GM10266 (cell line): ENCODE measurements around the gene SCGB1C1.

Experiments
- DNase-seq: peaks from one replicate; pipeline ENCODE4 v3.0.0; 2012; ENCODE audit errors: extremely low spot score
- TF ChIP-seq, protein P1 (sequence below): IDR thresholded peaks from 2 replicates; pipeline ENCODE4 v1.5.1; 2012; ENCODE audit warnings: mild to moderate bottlenecking, low read depth; ENCODE audit not compliant: control insufficient read depth, insufficient read depth; ENCODE audit errors: missing control alignments

Gene SCGB1C1

DNA sequence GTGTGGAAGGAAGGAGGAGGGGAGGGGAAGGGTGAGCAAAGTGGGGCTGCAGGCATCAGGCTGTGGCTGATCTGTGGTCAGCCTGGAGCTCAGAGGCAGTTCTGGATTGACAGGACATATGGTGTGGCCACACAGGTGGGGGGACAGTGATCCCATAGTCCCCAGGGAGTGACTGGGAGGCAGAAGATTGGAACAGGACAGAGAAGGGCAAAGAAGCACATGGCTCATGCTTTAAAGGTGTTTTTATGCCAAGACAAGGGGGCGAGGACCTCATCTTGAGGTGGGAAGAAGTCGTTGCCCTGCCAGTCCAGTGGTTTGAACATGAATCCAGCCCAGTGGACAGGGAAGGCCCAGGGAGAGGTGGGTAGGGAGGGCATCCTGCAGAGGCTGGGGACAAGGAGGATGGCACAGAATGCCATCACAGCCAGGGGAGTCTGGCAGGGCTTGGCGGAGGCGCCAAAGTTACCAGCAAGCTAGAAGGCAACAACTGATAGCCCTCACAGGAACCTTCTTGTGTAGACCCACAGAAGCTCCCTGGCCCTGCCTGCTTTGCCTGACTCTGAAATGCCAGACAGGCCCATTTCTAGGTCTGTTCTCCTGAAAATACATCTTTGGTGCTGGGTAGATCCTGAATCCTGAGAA, 11.2 kb downstream of the SCGB1C1 start:
- DNase-seq, result no peak
- TF ChIP-seq, protein P1, sequence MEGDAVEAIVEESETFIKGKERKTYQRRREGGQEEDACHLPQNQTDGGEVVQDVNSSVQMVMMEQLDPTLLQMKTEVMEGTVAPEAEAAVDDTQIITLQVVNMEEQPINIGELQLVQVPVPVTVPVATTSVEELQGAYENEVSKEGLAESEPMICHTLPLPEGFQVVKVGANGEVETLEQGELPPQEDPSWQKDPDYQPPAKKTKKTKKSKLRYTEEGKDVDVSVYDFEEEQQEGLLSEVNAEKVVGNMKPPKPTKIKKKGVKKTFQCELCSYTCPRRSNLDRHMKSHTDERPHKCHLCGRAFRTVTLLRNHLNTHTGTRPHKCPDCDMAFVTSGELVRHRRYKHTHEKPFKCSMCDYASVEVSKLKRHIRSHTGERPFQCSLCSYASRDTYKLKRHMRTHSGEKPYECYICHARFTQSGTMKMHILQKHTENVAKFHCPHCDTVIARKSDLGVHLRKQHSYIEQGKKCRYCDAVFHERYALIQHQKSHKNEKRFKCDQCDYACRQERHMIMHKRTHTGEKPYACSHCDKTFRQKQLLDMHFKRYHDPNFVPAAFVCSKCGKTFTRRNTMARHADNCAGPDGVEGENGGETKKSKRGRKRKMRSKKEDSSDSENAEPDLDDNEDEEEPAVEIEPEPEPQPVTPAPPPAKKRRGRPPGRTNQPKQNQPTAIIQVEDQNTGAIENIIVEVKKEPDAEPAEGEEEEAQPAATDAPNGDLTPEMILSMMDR, result no peak

DNA sequence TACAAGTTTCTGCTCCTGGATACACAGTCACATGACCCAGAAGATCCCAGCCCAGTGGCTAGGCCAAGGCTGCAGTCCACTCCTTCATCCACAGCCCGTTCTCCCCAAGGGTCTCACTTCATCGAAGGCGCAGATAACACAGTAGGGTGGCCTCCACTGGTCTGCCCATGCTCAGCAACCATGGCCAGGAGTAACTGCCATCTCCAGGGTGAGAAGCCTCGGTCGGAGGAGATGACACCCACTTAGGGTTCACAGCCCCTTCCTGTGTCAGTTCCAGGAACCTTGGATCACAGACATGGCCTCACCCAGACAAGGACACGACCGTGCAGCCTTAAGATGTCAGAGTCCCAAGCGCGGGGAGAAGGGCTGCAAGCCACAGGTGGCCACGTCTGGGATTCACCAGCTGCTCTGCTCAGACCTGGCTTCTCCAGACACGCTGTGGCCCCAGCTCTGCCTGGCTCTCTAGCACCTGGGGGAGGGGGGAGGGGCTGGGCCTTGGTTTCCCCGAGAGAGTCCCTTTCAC, 11.8 kb downstream of the SCGB1C1 start:
- TF ChIP-seq, protein P1, result no peak
- no peak for DNase-seq

DNA sequence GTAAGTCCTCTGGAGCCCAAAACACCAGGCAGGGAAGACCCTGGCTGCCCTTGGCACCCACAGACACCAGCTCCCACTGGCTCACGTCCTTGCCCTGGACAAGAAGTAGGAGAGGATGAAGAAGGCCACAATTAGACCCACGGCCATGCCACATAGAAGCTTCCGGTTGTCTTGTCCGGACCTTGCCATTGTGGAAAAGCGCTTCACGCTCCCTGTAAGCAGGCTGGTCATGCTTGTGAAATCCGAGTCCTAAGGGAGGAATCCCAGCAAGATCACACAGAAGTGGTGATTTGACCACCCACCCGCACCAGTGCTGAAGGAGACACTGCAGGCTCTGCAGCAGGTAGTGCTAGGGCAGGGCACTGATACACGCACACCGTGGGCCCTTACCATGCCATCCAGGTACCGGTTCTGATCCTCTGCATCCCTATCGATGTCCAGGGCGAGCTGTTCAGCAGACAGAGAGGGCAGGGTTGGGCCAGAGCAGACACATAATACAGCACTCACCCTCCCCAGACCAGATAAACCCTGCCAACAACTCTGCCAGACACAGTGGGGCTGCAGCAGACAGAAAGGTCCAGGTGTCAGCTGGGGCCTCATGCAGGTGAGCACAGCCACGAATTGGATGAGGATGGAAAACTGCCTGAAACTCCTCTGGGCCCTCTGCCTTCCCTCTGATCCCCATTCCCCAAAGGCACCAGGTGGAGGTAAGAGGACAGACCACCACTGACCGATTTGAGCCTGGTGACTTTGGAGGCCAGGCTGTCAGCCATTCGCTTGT, 12.5 kb downstream of the SCGB1C1 start:
- TF ChIP-seq, protein P1, result no peak
- no peak for DNase-seq

DNA sequence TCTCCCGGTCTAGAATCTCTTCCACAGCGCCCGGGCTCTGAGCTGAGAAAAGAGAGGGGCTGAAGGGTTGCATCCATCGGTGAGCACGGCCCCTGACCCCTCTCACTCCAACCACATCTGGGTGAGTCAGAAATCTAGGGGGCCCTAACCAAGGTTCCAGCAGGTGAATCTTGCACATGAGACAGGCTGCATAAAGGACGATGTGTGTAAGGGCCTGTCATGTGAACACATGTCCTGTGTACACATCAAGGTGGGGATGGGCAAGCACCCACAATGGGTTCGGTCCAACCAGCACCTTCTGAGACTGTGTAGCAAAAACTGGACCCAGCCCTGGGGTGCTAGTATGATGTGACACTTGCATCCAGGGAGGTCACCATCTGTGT, 13.1 kb downstream of the SCGB1C1 start:
- TF ChIP-seq, protein P1, result no peak

DNA sequence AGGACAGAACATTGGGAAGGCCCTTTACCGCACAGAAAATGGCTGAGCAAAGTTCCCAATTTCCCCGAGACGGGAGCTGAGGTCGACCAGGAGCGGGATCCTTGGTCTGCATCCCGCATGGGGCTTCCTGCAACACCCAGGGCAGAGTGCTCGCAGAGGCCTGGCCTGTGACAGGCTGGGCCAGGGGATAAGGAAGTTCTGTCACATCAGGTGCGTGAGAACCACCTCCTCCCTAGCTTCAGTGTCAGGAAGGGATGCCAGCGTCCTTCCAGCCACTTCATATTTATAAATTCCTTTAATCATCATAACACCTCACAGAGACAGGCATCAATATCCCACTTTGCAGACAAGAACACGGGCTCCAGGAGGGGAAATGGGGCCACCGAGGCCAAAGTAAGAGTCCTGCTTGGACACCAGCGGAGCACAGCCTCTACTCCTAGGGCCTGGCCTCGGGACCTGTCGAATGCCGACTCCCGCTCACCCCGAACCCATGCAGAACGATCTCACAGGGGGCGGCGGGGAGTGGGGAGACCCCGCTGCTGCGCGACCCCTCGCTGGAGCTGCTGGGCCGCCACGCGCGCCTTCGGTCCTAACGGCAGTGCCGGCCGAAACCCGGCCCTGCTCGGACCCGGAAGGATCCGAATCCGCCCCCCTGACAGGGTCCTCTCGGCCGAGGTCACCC, 13.8 kb downstream of the SCGB1C1 start:
- TF ChIP-seq, protein P1, result no peak
- DNase-seq, result peak; percentile 44

More for the DNA sequence above, 13.1 kb downstream of the SCGB1C1 start:
- no peak for DNase-seq

DNA sequence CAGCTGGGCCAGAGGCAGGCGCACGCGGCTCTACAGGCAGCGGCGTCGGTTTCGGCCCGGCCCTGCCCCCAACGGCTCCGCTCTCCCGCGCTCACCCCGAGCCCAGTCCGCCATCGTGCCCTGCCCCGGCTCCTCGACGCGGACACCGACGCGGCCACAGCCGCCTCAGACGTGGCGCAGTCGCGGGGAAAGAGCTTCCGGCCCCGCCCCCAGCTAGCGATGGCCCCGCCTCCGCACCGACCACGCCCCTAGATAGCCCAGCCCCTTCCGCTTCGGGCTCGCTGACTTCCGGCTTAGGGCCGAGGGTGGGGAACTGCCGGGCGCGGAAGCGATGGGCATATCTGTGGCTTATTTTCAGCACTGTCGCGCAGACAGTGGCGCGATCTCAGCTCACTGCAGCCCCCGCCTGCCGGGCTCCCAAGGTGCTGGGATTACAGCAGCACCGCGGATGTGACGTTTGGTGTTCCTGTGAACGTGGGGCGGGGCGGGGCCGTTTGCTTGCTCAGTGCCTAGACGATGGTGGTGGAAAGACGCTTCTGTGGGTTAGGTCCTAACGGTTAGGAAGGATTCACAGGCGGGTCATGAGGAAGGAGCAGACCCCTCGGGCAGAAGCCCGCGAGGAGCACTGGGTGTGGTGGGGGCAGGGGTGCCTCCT, 14.5 kb downstream of the SCGB1C1 start, which contains the start of the genes BET1L and RIC8A:
TSS of gene BET1L (minus strand) at position 192 of the 655 bp plus-strand sequence. CDS start at position 114, 78 bp downstream.
TSS of gene RIC8A (plus strand) at position 501 of the 655 bp plus-strand sequence. CDS start 1,147 bp downstream, outside the sequence.
- TF ChIP-seq, protein P1, result no peak
- DNase-seq, result peak; percentile 99
